ENCODE data around the gene DLGAP3. TPM values are rescaled to one million over a fixed set of nuclear protein-coding genes. Genes with fewer than 3 reads are reported as not detected.

DLGAP3 gene
- total and polyA plus RNA-seq, 2 of the 13 experiments (the other 11 are each of a cell fraction or from before 2014, with no cell fraction given), result 0.03 to 0.04 TPM

DNA sequence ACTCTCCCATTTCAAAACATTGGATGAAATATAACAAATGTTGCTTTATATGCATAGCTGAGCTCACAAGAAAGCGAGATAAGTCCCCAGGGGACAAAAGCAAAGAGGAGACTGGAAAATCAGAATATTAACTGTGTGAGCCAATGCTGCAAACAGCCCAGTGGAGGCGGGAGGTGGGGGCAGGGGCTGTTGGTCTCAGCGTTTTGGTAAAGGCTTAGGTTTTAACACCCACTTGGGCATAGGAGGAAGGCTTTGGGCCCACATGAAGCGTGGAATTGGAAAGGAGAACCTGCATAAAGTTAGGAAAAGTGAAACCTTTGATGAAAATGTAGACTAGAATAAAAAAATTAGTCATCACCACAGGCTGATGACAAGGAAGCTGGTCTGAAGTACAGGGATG is 39.7 kb downstream of the DLGAP3 start:
- Histone ChIP-seq H3K9me3 (ENCODE audit: low read length) (peaks cover 15% of the 10 kb centered on the region), H3K36me3 (replicated peaks in 1 of 2; ENCODE audit: control insufficient read depth in 1 of 2, insufficient read depth in 2 of 2, low read length in 2 of 2) (no peaks in the 10 kb centered on the region), H3K27ac (ENCODE audit: extremely low read length, insufficient read depth, low read length) (no peak overlapping the region), H3K4me1 (ENCODE audit: insufficient read depth, low read length) (peaks cover 7% of the 10 kb centered on the region), H3K4me3 (replicated peaks in 1 of 3; ENCODE audit: insufficient read depth in 1 of 3, low read depth in 2 of 3, low read length in 3 of 3) (no peak overlapping the region), H3K27me3 (ENCODE audit: control insufficient read depth in 1 of 2, insufficient read depth in 2 of 2, low read length in 2 of 2) (peaks cover 3 to 27% of the 10 kb centered on the region in 2 experiments; a peak in 3 of 5 replicates), H2AFZ (ENCODE audit: low read length) (no peak overlapping the region), H4K20me1 (ENCODE audit: insufficient read depth, low read length) (no peaks in the 10 kb centered on the region), H3K79me2 (ENCODE audit: insufficient read depth, low read length) (no peaks in the 10 kb centered on the region), H3K9ac (ENCODE audit: insufficient read depth, low read depth, low read length) (no peak overlapping the region), H3K4me2 (ENCODE audit: low read depth, low read length) (no peak overlapping the region)
- ATAC-seq, result no peak
- ChIA-PET POLR2A (no interaction called here), CTCF (ENCODE audit: low intra/inter-chr PET ratio, low total read pairs) (no interaction called here)
- TF ChIP-seq JUNB (CRISPR knock-in tag; IDR thresholded peaks at IDR 0.05; ENCODE audit: borderline replicate concordance) (no peak), TBP (CRISPR knock-in tag; IDR thresholded peaks at IDR 0.05) (no peak), TEF (CRISPR knock-in tag; IDR thresholded peaks at IDR 0.05) (no peak), HOXA3 (CRISPR knock-in tag; IDR thresholded peaks at IDR 0.05) (no peak), CAMTA2 (CRISPR knock-in tag; IDR thresholded peaks at IDR 0.05; ENCODE audit: borderline replicate concordance) (no peak), ZNF749 (CRISPR knock-in tag; IDR thresholded peaks at IDR 0.05; ENCODE audit: borderline replicate concordance) (no peak), HMG20A (CRISPR knock-in tag; IDR thresholded peaks at IDR 0.05; ENCODE audit: borderline replicate concordance) (no peak), ZFY (CRISPR knock-in tag; IDR thresholded peaks at IDR 0.05) (no peak)
- TF ChIP-seq, protein P1, sequence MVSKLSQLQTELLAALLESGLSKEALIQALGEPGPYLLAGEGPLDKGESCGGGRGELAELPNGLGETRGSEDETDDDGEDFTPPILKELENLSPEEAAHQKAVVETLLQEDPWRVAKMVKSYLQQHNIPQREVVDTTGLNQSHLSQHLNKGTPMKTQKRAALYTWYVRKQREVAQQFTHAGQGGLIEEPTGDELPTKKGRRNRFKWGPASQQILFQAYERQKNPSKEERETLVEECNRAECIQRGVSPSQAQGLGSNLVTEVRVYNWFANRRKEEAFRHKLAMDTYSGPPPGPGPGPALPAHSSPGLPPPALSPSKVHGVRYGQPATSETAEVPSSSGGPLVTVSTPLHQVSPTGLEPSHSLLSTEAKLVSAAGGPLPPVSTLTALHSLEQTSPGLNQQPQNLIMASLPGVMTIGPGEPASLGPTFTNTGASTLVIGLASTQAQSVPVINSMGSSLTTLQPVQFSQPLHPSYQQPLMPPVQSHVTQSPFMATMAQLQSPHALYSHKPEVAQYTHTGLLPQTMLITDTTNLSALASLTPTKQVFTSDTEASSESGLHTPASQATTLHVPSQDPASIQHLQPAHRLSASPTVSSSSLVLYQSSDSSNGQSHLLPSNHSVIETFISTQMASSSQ (IDR thresholded peaks at IDR 0.05; ENCODE audit: low read depth), result no peak
- TF ChIP-seq, protein P1 (CRISPR knock-in tag; IDR thresholded peaks at IDR 0.05; ENCODE audit: borderline replicate concordance), result no peak
- TF ChIP-seq, protein P2, sequence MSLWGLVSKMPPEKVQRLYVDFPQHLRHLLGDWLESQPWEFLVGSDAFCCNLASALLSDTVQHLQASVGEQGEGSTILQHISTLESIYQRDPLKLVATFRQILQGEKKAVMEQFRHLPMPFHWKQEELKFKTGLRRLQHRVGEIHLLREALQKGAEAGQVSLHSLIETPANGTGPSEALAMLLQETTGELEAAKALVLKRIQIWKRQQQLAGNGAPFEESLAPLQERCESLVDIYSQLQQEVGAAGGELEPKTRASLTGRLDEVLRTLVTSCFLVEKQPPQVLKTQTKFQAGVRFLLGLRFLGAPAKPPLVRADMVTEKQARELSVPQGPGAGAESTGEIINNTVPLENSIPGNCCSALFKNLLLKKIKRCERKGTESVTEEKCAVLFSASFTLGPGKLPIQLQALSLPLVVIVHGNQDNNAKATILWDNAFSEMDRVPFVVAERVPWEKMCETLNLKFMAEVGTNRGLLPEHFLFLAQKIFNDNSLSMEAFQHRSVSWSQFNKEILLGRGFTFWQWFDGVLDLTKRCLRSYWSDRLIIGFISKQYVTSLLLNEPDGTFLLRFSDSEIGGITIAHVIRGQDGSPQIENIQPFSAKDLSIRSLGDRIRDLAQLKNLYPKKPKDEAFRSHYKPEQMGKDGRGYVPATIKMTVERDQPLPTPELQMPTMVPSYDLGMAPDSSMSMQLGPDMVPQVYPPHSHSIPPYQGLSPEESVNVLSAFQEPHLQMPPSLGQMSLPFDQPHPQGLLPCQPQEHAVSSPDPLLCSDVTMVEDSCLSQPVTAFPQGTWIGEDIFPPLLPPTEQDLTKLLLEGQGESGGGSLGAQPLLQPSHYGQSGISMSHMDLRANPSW (CRISPR knock-in tag; IDR thresholded peaks at IDR 0.05; ENCODE audit: borderline replicate concordance), result no peak
- 4% methylated on average over 4 of the region's 4 CpGs for WGBS (ENCODE audit: low lambda C conversion rate)
- intact Hi-C loops (cut with micrococcal nuclease; ENCODE audit: unreplicated experiment), result no loop called here
- FAIRE-seq, result no peak
- BruUV-seq (replicated peaks), result no TSS peak
- no peak for DNase-seq (ENCODE audit: low spot score)
- in situ Hi-C loops (cut with HindIII; ENCODE audit: extremely low pct_ligation_motif_present, low pct_unique_long_range_greater_than_20kb), result no loop called here

Measured in HepG2 (cell line).